ENCODE data around the gene GLI2. TPM values are rescaled to one million over a fixed set of nuclear protein-coding genes. Genes with fewer than 3 reads are reported as not detected.

The GLI2 gene
- total RNA-seq, 1 experiment from 2014 or later, result 3.4 TPM

DNA sequence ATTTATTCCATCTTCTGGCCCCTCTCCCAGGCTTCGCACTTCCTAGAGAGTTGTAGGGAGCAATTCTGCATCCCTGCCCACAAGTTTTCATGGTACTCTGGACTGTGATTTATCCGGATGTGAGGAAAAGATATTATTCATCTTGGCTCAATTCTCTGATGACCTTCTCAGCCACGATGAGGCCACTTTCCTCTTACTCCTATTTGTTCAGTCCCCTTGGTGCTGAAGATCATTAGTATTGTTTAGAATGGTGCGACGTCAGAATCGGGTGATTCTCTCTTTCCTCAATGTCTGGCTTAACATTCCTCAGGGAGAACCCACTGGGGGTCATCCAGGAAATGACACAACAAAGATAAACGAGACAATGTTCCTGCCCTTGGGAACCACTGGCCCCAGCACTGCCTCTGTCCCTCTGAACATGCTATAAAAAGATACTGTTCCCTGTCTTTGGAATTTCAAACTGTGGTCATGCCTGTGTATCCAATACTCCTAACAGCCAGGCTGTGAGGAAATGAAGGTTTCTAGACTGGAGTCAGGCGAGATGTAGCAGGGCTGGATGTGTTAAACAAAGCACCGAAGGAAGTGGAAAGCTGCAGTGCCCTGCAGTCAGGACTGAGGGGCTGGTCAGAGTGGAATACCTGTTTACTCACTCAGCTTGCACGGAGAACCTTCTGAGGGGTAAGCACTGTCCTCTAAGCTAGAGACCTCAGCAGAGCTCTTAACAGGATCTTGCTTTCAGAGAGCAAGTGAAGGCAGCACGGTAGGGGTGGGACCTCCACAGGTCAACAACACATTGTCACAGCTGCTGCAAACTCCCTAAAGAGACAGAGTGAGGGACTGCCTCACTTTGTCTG lies 12.9 kb upstream of the GLI2 start:
- no peak overlapping the region for H3K4me3 ChIP-seq (replicated peaks in 1 of 2; ENCODE audit: low read depth in 1 of 2, low read length in 2 of 2)
- no peak overlapping the region for H3K4me2 ChIP-seq (ENCODE audit: low read length)
- H3K27me3 ChIP-seq (ENCODE audit: insufficient read depth, low read length), result no peaks in the 10 kb centered on the region
- ChIA-PET POLR2A (no interaction called here), RAD21 (ENCODE audit: low non-redundant PET in 1 of 2, low total read pairs in 2 of 2, uncharacterized antibody in 2 of 2, unreplicated experiment in 2 of 2) (no interaction called here), CTCF (no interaction called here)
- DNase-seq (ENCODE audit: low read depth, low spot score) (no peak), ATAC-seq (no peak)
- no peaks in the 10 kb centered on the region for H3K9me2 ChIP-seq (ENCODE audit: insufficient read depth)
- no peak overlapping the region for H2AFZ ChIP-seq (ENCODE audit: low read depth, low read length, poor library complexity, severe bottlenecking)
- H4K20me1 ChIP-seq (ENCODE audit: insufficient read depth), result no peaks in the 10 kb centered on the region
- H3K9me3 ChIP-seq (ENCODE audit: control insufficient read depth in 1 of 2, insufficient read depth in 1 of 2, low read depth in 1 of 2, low read length in 2 of 2), result no peaks in the 10 kb centered on the region
- H3K9ac ChIP-seq (ENCODE audit: low read length), result no peak overlapping the region
- no TSS peak for BruUV-seq (replicated peaks)
- no peak for TF ChIP-seq TCF7L2 (IDR thresholded peaks at IDR 0.05; ENCODE audit: borderline replicate concordance, extremely low read depth, insufficient read depth, insufficient read length)
- TF ChIP-seq, protein P1, sequence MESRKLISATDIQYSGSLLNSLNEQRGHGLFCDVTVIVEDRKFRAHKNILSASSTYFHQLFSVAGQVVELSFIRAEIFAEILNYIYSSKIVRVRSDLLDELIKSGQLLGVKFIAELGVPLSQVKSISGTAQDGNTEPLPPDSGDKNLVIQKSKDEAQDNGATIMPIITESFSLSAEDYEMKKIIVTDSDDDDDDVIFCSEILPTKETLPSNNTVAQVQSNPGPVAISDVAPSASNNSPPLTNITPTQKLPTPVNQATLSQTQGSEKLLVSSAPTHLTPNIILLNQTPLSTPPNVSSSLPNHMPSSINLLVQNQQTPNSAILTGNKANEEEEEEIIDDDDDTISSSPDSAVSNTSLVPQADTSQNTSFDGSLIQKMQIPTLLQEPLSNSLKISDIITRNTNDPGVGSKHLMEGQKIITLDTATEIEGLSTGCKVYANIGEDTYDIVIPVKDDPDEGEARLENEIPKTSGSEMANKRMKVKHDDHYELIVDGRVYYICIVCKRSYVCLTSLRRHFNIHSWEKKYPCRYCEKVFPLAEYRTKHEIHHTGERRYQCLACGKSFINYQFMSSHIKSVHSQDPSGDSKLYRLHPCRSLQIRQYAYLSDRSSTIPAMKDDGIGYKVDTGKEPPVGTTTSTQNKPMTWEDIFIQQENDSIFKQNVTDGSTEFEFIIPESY (IDR thresholded peaks at IDR 0.05; ENCODE audit: extremely low read depth, insufficient replicate concordance, low read length), result no peak
- no peak for TF ChIP-seq ELF1 (IDR thresholded peaks at IDR 0.05; ENCODE audit: borderline replicate concordance, low read depth)
- TF ChIP-seq SRF (IDR thresholded peaks at IDR 0.05; ENCODE audit: low read depth), result no peak
- TF ChIP-seq SIN3A (IDR thresholded peaks at IDR 0.05; ENCODE audit: low read depth), result no peak
- no peak for TF ChIP-seq POLR2AphosphoS5 (IDR thresholded peaks at IDR 0.05; ENCODE audit: low read depth, low read length)
- no peak for TF ChIP-seq EZH2phosphoT487 (IDR thresholded peaks at IDR 0.05; ENCODE audit: borderline replicate concordance)
- TF ChIP-seq FOSL1 (IDR thresholded peaks at IDR 0.05; ENCODE audit: low read depth), result no peak
- TF ChIP-seq, protein P2, sequence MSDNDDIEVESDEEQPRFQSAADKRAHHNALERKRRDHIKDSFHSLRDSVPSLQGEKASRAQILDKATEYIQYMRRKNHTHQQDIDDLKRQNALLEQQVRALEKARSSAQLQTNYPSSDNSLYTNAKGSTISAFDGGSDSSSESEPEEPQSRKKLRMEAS (IDR thresholded peaks at IDR 0.05), result no peak
- no peak for TF ChIP-seq CBX3 (IDR thresholded peaks at IDR 0.05; ENCODE audit: low read depth)
- TF ChIP-seq, protein P3, sequence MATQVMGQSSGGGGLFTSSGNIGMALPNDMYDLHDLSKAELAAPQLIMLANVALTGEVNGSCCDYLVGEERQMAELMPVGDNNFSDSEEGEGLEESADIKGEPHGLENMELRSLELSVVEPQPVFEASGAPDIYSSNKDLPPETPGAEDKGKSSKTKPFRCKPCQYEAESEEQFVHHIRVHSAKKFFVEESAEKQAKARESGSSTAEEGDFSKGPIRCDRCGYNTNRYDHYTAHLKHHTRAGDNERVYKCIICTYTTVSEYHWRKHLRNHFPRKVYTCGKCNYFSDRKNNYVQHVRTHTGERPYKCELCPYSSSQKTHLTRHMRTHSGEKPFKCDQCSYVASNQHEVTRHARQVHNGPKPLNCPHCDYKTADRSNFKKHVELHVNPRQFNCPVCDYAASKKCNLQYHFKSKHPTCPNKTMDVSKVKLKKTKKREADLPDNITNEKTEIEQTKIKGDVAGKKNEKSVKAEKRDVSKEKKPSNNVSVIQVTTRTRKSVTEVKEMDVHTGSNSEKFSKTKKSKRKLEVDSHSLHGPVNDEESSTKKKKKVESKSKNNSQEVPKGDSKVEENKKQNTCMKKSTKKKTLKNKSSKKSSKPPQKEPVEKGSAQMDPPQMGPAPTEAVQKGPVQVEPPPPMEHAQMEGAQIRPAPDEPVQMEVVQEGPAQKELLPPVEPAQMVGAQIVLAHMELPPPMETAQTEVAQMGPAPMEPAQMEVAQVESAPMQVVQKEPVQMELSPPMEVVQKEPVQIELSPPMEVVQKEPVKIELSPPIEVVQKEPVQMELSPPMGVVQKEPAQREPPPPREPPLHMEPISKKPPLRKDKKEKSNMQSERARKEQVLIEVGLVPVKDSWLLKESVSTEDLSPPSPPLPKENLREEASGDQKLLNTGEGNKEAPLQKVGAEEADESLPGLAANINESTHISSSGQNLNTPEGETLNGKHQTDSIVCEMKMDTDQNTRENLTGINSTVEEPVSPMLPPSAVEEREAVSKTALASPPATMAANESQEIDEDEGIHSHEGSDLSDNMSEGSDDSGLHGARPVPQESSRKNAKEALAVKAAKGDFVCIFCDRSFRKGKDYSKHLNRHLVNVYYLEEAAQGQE (IDR thresholded peaks at IDR 0.05; ENCODE audit: low read depth), result no peak
- TF ChIP-seq RAD21 (IDR thresholded peaks at IDR 0.05; ENCODE audit: low read depth), result no peak
- TF ChIP-seq ZNF274 (IDR thresholded peaks at IDR 0.05; ENCODE audit: low read depth, low read length), result no peak
- TF ChIP-seq YY1 (IDR thresholded peaks at IDR 0.05; ENCODE audit: extremely low read depth, insufficient replicate concordance, low read depth, low read length), result no peak
- no peak for TF ChIP-seq JUND (IDR thresholded peaks at IDR 0.05)
- TF ChIP-seq EGR1 (IDR thresholded peaks at IDR 0.05; ENCODE audit: low read depth), result no peak
- TF ChIP-seq, protein P4, sequence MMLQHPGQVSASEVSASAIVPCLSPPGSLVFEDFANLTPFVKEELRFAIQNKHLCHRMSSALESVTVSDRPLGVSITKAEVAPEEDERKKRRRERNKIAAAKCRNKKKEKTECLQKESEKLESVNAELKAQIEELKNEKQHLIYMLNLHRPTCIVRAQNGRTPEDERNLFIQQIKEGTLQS (IDR thresholded peaks at IDR 0.05), result no peak
- no peak for TF ChIP-seq ZFX (IDR thresholded peaks at IDR 0.05)
- no peak overlapping the region for H3K27ac ChIP-seq (ENCODE audit: low read depth, low read length)
- no peaks in the 10 kb centered on the region for H3K4me1 ChIP-seq (ENCODE audit: control insufficient read depth in 1 of 2, insufficient read depth in 2 of 2, low read length in 2 of 2)
- H3K79me2 ChIP-seq (ENCODE audit: insufficient read depth, low read length), result no peaks in the 10 kb centered on the region
- intact Hi-C loops (cut with micrococcal nuclease), result no loop called here
- no peaks in the 10 kb centered on the region; a peak in 1 of 4 replicates for H3K36me3 ChIP-seq (ENCODE audit: control insufficient read depth in 1 of 2, insufficient read depth in 2 of 2, low read length in 2 of 2)

Data from HCT116 (cell line).